Mammary epithelial cell (primary cell): ENCODE measurements around the gene NNMT.

Experiments used
- CTCF ChIP-seq, 2 donors: IDR thresholded peaks in 1 of 2; conservative IDR thresholded peaks in 1 of 2; 2 replicates each; pipeline ENCODE4 v1.5.1; 2011 to 2012; ENCODE audit warnings: inconsistent platforms in 2 of 2, low read length in 2 of 2, mild to moderate bottlenecking in 2 of 2, control low read depth in 1 of 2, low read depth in 1 of 2; ENCODE audit not compliant: insufficient read depth in 1 of 2; ENCODE audit errors: extremely low read depth in 1 of 2
- EZH2 ChIP-seq: IDR thresholded peaks from 2 replicates; pipeline ENCODE4 v1.6.1; 2012; ENCODE audit warnings: low read length, inconsistent platforms, borderline replicate concordance

DNA sequence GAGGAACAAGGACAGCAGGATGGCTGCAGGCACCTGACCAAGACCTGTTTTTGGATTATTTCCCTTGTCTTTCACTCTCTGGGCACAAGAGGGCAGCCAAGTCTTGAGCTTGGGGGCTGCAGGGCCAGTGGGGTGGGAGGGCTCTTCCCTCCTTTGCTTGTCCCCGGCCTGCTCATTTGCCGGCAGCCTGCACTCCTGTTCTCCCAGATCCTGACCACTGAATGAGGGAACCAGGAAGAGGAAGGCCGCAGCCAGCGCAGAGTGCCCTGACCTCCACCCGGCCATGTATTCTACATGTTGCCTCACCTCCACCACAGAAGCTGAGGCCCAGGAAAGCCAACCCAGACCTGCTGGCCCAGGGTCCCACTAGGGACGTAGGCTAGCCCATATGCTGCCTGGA is 15.5 kb upstream of the NNMT start:
- TF ChIP-seq CTCF (conservative IDR thresholded peaks at IDR 0.05 in 1 of 2, IDR thresholded peaks at IDR 0.05 in 1 of 2; ENCODE audit: extremely low read depth in 1 of 2, insufficient read depth in 1 of 2, low read depth in 1 of 2, low read length in 2 of 2) (peak; percentile 72 to 76), EZH2 (no peak)
